Progenitor cell of endocrine pancreas (in vitro differentiated cells): ENCODE results near the gene OSBPL3. TPM values are rescaled to one million over a fixed set of nuclear protein-coding genes. Genes with fewer than 3 reads are reported as not detected.

Source experiments
- DNase-seq: peaks from one replicate; pipeline ENCODE4 v3.0.0; 2021; ENCODE audit warnings: low spot score; ENCODE audit not compliant: unreplicated experiment
- H3K27ac Mint-ChIP-seq: 2 replicates; pipeline ENCODE4 v1.8.0; 2021; ENCODE audit warnings: mild to moderate bottlenecking, moderate library complexity, mixed read lengths
- H3K27me3 Mint-ChIP-seq: 2 replicates; pipeline ENCODE4 v1.8.0; 2021; ENCODE audit warnings: mixed read lengths
- H3K36me3 Mint-ChIP-seq: 2 replicates; pipeline ENCODE4 v1.8.0; 2022; ENCODE audit warnings: mixed read lengths; ENCODE audit not compliant: insufficient read depth
- H3K4me1 Mint-ChIP-seq: 2 replicates; pipeline ENCODE4 v1.8.0; 2021; ENCODE audit warnings: low read depth, mixed read lengths
- H3K4me3 Mint-ChIP-seq: 2 replicates; pipeline ENCODE4 v1.8.0; 2021; ENCODE audit warnings: low read depth, mild to moderate bottlenecking, moderate library complexity, mixed read lengths
- H3K9me3 Mint-ChIP-seq: 2 replicates; pipeline ENCODE4 v1.8.0; 2021; ENCODE audit warnings: low read depth, mixed read lengths
- total RNA-seq: library from RNA; stranded (reverse); gene quantifications from 2 replicates; pipeline ENCODE4 v1.2.1, GENCODE V29; 2021
- TF ChIP-seq, protein P1 (sequence below): fragments of 200-600 bp; sonication (generic); IDR thresholded peaks from one replicate; pipeline ENCODE4 v1.5.0; 2021; ENCODE audit warnings: antibody characterized with exemption, mild to moderate bottlenecking; ENCODE audit not compliant: unreplicated experiment

Gene OSBPL3
- total RNA-seq, 1 donor from 2014 or later, result 11.6 TPM

GRCh38 chr7:25009257-25009656, 29.3 kb upstream of the OSBPL3 start:
- no peak for DNase-seq
- H3K36me3 Mint-ChIP-seq, result no peaks in the 10 kb centered on the region
- H3K4me3 Mint-ChIP-seq, result no peak overlapping the region
- H3K4me1 Mint-ChIP-seq, result no peaks in the 10 kb centered on the region
- H3K27me3 Mint-ChIP-seq, result no peaks in the 10 kb centered on the region
- no peaks in the 10 kb centered on the region for H3K9me3 Mint-ChIP-seq
- TF ChIP-seq, protein P1, sequence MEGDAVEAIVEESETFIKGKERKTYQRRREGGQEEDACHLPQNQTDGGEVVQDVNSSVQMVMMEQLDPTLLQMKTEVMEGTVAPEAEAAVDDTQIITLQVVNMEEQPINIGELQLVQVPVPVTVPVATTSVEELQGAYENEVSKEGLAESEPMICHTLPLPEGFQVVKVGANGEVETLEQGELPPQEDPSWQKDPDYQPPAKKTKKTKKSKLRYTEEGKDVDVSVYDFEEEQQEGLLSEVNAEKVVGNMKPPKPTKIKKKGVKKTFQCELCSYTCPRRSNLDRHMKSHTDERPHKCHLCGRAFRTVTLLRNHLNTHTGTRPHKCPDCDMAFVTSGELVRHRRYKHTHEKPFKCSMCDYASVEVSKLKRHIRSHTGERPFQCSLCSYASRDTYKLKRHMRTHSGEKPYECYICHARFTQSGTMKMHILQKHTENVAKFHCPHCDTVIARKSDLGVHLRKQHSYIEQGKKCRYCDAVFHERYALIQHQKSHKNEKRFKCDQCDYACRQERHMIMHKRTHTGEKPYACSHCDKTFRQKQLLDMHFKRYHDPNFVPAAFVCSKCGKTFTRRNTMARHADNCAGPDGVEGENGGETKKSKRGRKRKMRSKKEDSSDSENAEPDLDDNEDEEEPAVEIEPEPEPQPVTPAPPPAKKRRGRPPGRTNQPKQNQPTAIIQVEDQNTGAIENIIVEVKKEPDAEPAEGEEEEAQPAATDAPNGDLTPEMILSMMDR, result no peak
- no peak overlapping the region for H3K27ac Mint-ChIP-seq

DNA sequence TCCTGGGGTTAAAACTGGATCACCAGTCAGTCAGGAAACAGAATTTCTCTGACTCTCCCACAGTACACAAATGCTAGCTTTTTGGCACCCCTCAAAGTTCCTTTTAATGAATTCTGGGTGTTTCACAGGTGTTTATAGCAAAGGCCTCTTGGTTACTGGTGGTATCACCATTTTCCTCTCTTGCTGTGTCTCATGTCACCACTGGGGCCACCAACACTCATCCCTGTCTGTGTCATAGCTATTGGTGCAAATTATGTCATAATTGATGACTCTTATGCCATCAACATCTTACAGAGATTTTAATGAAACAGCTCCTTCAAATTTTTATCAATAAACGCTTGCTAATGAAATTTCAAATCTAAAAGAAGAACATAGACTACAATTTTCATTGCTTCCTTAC, 27.7 kb upstream of the OSBPL3 start:
- H3K27ac Mint-ChIP-seq, result no peak overlapping the region
- DNase-seq, result no peak
- no peaks in the 10 kb centered on the region for H3K9me3 Mint-ChIP-seq
- TF ChIP-seq, protein P1, result no peak
- no peaks in the 10 kb centered on the region for H3K4me1 Mint-ChIP-seq
- no peak overlapping the region for H3K4me3 Mint-ChIP-seq
- no peaks in the 10 kb centered on the region for H3K36me3 Mint-ChIP-seq
- H3K27me3 Mint-ChIP-seq, result no peaks in the 10 kb centered on the region

- Mint-ChIP-seq H3K9me3 (no peaks in the 10 kb centered on the region), H3K27ac (no peak overlapping the region), H3K4me3 (no peak overlapping the region), H3K36me3 (no peaks in the 10 kb centered on the region), H3K4me1 (no peaks in the 10 kb centered on the region), H3K27me3 (no peaks in the 10 kb centered on the region)
- TF ChIP-seq, protein P1, result no peak
- no peak for DNase-seq
Measured at GRCh38 chr7:25006276-25006675, 26.3 kb upstream of the OSBPL3 start.

- Mint-ChIP-seq H3K27ac (no peak overlapping the region), H3K4me3 (no peak overlapping the region), H3K9me3 (peaks cover 3% of the 10 kb centered on the region), H3K27me3 (no peaks in the 10 kb centered on the region), H3K36me3 (no peaks in the 10 kb centered on the region), H3K4me1 (no peaks in the 10 kb centered on the region)
- TF ChIP-seq, protein P1, result no peak
- DNase-seq, result no peak
Measured at GRCh38 chr7:25005658-25006057, 25.7 kb upstream of the OSBPL3 start.

DNA sequence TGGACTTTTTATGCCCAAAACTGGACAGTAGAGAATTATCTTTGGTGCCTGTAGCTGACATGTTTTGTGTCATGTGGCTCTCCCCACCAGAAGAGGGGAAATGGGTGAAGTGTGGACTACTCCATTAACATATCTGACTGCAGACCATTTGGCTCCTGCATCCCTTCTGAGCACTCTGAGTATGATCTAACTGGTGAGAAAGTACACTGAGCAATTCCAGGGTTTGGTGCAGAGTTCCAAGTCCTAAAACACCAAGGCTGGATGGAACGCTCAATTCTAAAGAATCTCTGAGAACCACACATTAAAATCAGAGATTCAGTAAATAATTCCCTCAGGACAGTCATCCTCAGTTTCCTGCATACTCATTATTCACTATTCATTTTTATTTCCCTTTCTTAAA, 22.8 kb upstream of the OSBPL3 start:
- no peaks in the 10 kb centered on the region for H3K4me1 Mint-ChIP-seq
- no peak for DNase-seq
- H3K27me3 Mint-ChIP-seq, result no peaks in the 10 kb centered on the region
- no peak overlapping the region for H3K4me3 Mint-ChIP-seq
- TF ChIP-seq, protein P1, result no peak
- H3K36me3 Mint-ChIP-seq, result no peaks in the 10 kb centered on the region
- peaks cover 14% of the 10 kb centered on the region for H3K9me3 Mint-ChIP-seq
- H3K27ac Mint-ChIP-seq, result no peak overlapping the region
